ENCODE results near the gene CNOT2. TPM values are rescaled to one million over a fixed set of nuclear protein-coding genes. Genes with fewer than 3 reads are reported as not detected.

Gene CNOT2
- polyA plus RNA-seq, 1 experiment, result 56.9 TPM

DNA sequence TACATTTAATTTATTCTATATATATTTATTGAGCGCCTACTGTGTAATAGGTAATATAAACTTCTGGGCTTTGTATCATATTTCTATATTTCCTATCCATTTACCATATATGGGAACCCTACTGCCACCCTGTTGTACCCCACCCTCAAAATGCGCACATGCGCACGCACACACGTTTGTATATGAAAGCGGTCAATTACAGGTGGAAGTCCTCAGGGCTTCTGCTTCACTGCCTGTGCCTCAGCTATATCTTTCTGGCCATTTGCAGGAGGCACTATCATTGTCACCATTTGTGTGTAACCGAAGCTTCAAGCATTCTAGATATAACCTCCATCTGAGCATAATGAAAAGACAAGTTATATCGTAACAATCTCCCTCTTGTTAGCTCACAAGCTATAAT lies 91.5 kb downstream of the CNOT2 start:
- peaks cover 8% of the 10 kb centered on the region; the same call in 1 of the 2 replicates for H3K36me3 ChIP-seq (ENCODE audit: control insufficient read depth, insufficient read depth, low read length)
- ChIA-PET POLR2A (no interaction called here), CTCF (interaction anchor here (0.6 kb wide), 1 partner anchor 62 kb away, joined by 5 read pairs; no protein-coding TSS in a partner anchor)
- no peak overlapping the region for H3K4me3 ChIP-seq (ENCODE audit: low read depth, low read length)
- no peaks in the 10 kb centered on the region for H3K27me3 ChIP-seq (ENCODE audit: control insufficient read depth, insufficient read depth, low read length)
- no peak for DNase-seq (ENCODE audit: low read depth)
- TF ChIP-seq, protein P1, sequence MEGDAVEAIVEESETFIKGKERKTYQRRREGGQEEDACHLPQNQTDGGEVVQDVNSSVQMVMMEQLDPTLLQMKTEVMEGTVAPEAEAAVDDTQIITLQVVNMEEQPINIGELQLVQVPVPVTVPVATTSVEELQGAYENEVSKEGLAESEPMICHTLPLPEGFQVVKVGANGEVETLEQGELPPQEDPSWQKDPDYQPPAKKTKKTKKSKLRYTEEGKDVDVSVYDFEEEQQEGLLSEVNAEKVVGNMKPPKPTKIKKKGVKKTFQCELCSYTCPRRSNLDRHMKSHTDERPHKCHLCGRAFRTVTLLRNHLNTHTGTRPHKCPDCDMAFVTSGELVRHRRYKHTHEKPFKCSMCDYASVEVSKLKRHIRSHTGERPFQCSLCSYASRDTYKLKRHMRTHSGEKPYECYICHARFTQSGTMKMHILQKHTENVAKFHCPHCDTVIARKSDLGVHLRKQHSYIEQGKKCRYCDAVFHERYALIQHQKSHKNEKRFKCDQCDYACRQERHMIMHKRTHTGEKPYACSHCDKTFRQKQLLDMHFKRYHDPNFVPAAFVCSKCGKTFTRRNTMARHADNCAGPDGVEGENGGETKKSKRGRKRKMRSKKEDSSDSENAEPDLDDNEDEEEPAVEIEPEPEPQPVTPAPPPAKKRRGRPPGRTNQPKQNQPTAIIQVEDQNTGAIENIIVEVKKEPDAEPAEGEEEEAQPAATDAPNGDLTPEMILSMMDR (IDR thresholded peaks at IDR 0.05; ENCODE audit: insufficient read depth, low read depth, low read length), result no peak

DNA sequence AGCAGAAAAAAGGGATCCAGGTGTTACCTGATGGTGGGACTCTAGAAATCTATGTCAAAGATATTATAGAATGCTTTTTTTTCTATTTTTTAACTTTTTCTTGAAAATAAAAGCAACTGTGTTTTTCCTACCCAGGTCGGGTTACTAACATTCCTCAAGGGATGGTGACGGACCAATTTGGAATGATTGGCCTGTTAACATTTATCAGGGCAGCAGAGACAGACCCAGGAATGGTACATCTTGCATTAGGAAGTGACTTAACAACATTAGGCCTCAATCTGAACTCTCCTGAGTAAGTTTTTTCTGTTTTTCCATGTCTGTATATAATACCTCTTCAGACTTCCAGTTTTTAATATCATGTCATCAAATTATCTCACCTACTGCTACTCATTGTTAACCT lies 95.3 kb downstream of the CNOT2 start:
- CTCF ChIA-PET, result no interaction called here
- no peak overlapping the region for H3K4me3 ChIP-seq (ENCODE audit: low read depth, low read length)
- POLR2A ChIA-PET, result no interaction called here
- DNase-seq (ENCODE audit: low read depth), result no peak
- H3K36me3 ChIP-seq (ENCODE audit: control insufficient read depth, insufficient read depth, low read length), result peaks cover 14% of the 10 kb centered on the region
- H3K27me3 ChIP-seq (ENCODE audit: control insufficient read depth, insufficient read depth, low read length), result no peaks in the 10 kb centered on the region
- TF ChIP-seq, protein P1 (IDR thresholded peaks at IDR 0.05; ENCODE audit: insufficient read depth, low read depth, low read length), result no peak

DNA sequence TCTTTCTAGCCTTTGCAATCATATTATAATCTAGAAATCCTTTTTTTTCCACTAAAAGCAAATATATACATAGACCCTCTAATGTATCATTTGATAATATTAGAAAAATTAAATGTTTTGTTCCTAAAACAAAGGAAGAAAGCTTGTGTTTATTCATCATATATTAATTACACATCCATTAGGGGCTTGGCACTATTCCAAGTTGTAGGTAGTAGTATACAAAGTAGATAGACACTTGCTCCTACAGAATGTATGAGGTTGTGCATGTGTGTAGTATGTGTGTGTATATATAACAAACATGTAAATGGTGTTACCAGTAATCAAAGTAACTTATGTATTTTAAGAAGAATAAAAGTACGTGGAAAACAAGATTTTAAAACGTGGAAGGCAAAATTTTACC lies 107.8 kb downstream of the CNOT2 start:
- POLR2A ChIA-PET, result no interaction called here
- Histone ChIP-seq H3K4me3 (ENCODE audit: low read depth, low read length) (no peak overlapping the region), H3K36me3 (ENCODE audit: control insufficient read depth, insufficient read depth, low read length) (peaks cover 1% of the 10 kb centered on the region; the same call in 1 of the 2 replicates)

DNA sequence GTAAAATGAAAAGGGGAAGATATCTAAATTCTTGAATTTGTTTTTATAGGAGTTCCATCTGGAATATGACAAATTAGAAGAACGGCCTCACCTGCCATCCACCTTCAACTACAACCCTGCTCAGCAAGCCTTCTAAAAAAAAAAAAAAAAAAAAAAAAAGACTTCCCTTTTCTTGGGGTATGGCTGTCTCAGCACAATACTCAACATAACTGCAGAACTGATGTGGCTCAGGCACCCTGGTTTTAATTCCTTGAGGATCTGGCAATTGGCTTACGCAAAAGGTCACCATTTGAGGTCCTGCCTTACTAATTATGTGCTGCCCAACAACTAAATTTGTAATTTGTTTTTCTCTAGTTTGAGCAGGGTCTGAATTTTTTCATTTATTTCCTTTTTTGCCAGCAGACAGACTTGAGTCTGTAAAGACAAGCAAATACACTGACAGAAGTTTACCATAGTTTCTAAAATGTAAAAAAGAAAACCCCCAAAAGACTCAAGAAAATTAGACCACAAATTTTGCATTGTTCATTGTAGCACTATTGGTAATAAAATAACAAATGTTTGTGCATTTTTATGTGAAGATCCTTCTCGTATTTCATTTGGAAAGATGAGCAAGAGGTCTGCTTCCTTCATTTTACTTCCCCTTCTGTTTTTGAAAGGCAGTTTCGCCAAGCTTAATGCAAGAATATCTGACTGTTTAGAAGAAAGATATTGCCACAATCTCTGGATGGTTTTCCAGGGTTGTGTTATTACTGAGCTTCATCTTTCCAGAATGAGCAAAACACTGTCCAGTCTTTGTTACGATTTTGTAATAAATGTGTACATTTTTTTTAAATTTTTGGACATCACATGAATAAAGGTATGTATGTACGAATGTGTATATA lies 110.8 kb downstream of the CNOT2 start:
- ChIA-PET CTCF (interaction anchor here (1.7 kb wide), 1 partner anchor 26 kb away, joined by 5 read pairs; no protein-coding TSS in a partner anchor), POLR2A (no interaction called here)

More for the DNA sequence above, 107.8 kb downstream of the CNOT2 start:
- TF ChIP-seq, protein P1 (IDR thresholded peaks at IDR 0.05; ENCODE audit: insufficient read depth, low read depth, low read length), result no peak
- H3K27me3 ChIP-seq (ENCODE audit: control insufficient read depth, insufficient read depth, low read length), result no peaks in the 10 kb centered on the region
- no peak for DNase-seq (ENCODE audit: low read depth)
- CTCF ChIA-PET, result no interaction called here

DNA sequence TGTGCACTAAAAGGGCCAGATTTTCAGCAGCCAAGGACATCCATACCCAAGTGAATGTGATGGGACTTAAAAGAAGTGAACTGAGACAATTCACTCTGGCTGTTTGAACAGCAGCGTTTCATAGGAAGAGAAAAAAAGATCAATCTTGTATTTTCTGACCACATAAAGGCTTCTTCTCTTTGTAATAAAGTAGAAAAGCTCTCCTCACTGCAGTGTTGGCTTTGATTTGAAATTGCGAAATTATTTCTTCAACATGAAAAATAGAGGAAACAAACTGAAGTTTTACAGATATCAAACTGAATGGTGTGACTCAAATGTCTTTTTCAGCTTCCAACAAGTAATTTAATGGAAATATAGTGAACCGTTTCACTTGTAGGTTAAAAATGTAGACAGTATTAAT lies 111.6 kb downstream of the CNOT2 start:
- DNase-seq (ENCODE audit: low read depth), result no peak
- TF ChIP-seq, protein P1 (IDR thresholded peaks at IDR 0.05; ENCODE audit: insufficient read depth, low read depth, low read length), result no peak
- CTCF ChIA-PET, result no interaction called here

More for the DNA sequence above, 110.8 kb downstream of the CNOT2 start:
- Histone ChIP-seq H3K36me3 (ENCODE audit: control insufficient read depth, insufficient read depth, low read length) (peaks cover 1% of the 10 kb centered on the region; the same call in 1 of the 2 replicates), H3K4me3 (ENCODE audit: low read depth, low read length) (no peak overlapping the region), H3K27me3 (ENCODE audit: control insufficient read depth, insufficient read depth, low read length) (no peaks in the 10 kb centered on the region)
- TF ChIP-seq, protein P1 (IDR thresholded peaks at IDR 0.05; ENCODE audit: insufficient read depth, low read depth, low read length), result no peak
- DNase-seq (ENCODE audit: low read depth), result no peak

More for the DNA sequence above, 111.6 kb downstream of the CNOT2 start:
- POLR2A ChIA-PET, result no interaction called here
- Histone ChIP-seq H3K27me3 (ENCODE audit: control insufficient read depth, insufficient read depth, low read length) (no peaks in the 10 kb centered on the region), H3K36me3 (ENCODE audit: control insufficient read depth, insufficient read depth, low read length) (peaks cover 1% of the 10 kb centered on the region; the same call in 1 of the 2 replicates), H3K4me3 (ENCODE audit: low read depth, low read length) (no peak overlapping the region)

All from BJ (cell line).